GM12865 (cell line): Measurements from ENCODE around the gene OXSM.
A peak's percentile ranks its signal among the peaks of the same experiment; 100 is the strongest.

Experiments used
- DNase-seq: peaks from one replicate; pipeline ENCODE4 v3.0.0; 2010; ENCODE audit warnings: low read depth
- H3K4me3 ChIP-seq: 2 replicates; pipeline ENCODE4 v1.5.1; 2011; ENCODE audit warnings: mild to moderate bottlenecking, low read depth, low read length, control low read depth
- CTCF ChIP-seq: IDR thresholded peaks from 2 replicates; pipeline ENCODE4 v1.5.1; 2011; ENCODE audit warnings: low read length, control low read depth, low read depth, inconsistent platforms; ENCODE audit not compliant: insufficient read depth; ENCODE audit errors: missing control alignments

The OXSM gene

GRCh38 chr3:25820366-25820765 lies 30.5 kb downstream of the OXSM start:
- TF ChIP-seq CTCF: no peak
- DNase-seq: peak; percentile 14
- H3K4me3 ChIP-seq: no peak overlapping the region

GRCh38 chr3:25820816-25821486 lies 31.1 kb downstream of the OXSM start:
- no peak for TF ChIP-seq CTCF
- H3K4me3 ChIP-seq: no peak overlapping the region
- no peak for DNase-seq

- no peak for DNase-seq
- no peak for TF ChIP-seq CTCF
- H3K4me3 ChIP-seq: no peak overlapping the region
Measured at GRCh38 chr3:25821746-25822573, 32.1 kb downstream of the OXSM start.

- no peak for DNase-seq
- no peak for TF ChIP-seq CTCF
- no peak overlapping the region for H3K4me3 ChIP-seq
Measured at GRCh38 chr3:25823314-25823713, 33.4 kb downstream of the OXSM start.

- DNase-seq: no peak
- H3K4me3 ChIP-seq: no peak overlapping the region
- TF ChIP-seq CTCF: no peak
Measured at GRCh38 chr3:25826510-25826909, 36.6 kb downstream of the OXSM start.

GRCh38 chr3:25830373-25831280 lies 40.7 kb downstream of the OXSM start:
- DNase-seq: no peak
- H3K4me3 ChIP-seq: no peak overlapping the region
- TF ChIP-seq CTCF: no peak
